ENCODE measurements around the gene PLEK. TPM values are rescaled to one million over a fixed set of nuclear protein-coding genes. Genes with fewer than 3 reads are reported as not detected.
"Not testable (repeated sequence)": the region's sequence is repeated elsewhere in the genome, so short reads cannot be mapped to it uniquely, and the experiment has no call there.

The PLEK gene
- total RNA-seq, 1 donor from 2014 or later = not detected

DNA sequence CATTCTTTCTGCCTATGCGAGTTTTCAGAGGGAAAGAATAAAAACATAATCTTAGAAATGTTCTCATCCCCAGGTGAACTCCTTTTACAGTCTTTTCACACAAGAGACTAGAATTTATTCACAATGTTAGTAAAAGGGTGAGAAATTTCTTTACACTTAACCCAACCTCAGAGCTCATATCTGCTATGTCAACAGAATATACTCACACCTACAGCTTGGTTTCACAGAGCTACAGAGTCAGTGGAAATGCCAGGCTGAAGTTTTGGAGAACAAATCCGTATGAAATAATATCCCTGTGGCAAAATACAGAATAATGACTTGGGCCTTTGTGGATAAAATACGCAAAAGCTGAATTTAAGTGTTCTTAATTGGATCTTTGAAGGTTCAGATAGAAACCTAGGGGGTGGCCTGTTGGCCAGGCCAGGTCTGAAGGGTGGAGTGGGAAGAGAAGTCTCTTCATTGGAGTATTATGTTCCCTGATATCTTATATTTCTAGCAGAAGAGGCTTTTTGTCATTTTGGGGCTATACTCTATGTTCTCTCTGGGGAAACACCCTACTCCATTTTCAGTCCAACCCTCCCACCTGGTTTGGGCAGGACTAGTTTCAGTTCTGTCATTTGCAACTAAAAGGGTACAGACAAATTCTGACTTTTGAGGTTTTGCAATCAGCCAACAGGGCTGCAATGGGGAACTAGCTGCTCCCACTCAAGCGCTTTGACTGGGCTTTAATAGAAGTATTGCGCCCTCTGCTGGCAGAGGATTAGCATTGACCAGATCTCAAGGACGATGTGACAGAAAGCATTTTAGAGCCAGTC lies 76.3 kb downstream of the PLEK start:
- Mint-ChIP-seq H3K4me1 (ENCODE audit: unreplicated experiment) (peaks cover under 1% of the 10 kb centered on the region), H3K27me3 (ENCODE audit: unreplicated experiment) (peaks cover 1% of the 10 kb centered on the region), H3K27ac (ENCODE audit: unreplicated experiment) (no peak overlapping the region), H3K4me3 (ENCODE audit: unreplicated experiment) (no peak overlapping the region), H3K36me3 (ENCODE audit: low read depth, unreplicated experiment) (no peaks in the 10 kb centered on the region), H3K9me3 (ENCODE audit: unreplicated experiment) (no peaks in the 10 kb centered on the region)
- DNase-seq (ENCODE audit: low spot score) = peak; percentile 77
- TF ChIP-seq, protein P1, sequence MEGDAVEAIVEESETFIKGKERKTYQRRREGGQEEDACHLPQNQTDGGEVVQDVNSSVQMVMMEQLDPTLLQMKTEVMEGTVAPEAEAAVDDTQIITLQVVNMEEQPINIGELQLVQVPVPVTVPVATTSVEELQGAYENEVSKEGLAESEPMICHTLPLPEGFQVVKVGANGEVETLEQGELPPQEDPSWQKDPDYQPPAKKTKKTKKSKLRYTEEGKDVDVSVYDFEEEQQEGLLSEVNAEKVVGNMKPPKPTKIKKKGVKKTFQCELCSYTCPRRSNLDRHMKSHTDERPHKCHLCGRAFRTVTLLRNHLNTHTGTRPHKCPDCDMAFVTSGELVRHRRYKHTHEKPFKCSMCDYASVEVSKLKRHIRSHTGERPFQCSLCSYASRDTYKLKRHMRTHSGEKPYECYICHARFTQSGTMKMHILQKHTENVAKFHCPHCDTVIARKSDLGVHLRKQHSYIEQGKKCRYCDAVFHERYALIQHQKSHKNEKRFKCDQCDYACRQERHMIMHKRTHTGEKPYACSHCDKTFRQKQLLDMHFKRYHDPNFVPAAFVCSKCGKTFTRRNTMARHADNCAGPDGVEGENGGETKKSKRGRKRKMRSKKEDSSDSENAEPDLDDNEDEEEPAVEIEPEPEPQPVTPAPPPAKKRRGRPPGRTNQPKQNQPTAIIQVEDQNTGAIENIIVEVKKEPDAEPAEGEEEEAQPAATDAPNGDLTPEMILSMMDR (IDR thresholded peaks at IDR 0.05; ENCODE audit: unreplicated experiment) = peak; percentile 93

DNA sequence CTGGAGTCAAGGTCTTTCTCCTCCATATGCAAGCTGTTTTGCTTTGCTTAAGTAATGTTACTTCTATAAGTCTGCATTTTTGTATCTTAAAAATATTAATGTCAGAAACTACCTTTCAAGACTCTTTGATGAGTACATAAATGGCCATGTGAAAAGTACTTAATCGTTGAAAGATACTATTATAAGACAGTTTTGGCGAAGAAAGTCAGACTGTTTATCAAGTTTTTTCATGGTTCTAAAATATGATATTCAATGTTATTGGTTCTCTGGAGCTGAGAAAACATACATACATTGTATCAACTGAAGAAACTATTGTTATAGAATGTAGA lies 76.9 kb downstream of the PLEK start:
- Mint-ChIP-seq H3K27ac (ENCODE audit: unreplicated experiment) (no peak overlapping the region), H3K4me3 (ENCODE audit: unreplicated experiment) (no peak overlapping the region), H3K9me3 (ENCODE audit: unreplicated experiment) (no peaks in the 10 kb centered on the region), H3K27me3 (ENCODE audit: unreplicated experiment) (peaks cover under 1% of the 10 kb centered on the region), H3K36me3 (ENCODE audit: low read depth, unreplicated experiment) (no peaks in the 10 kb centered on the region), H3K4me1 (ENCODE audit: unreplicated experiment) (no peaks in the 10 kb centered on the region)
- TF ChIP-seq, protein P1 (IDR thresholded peaks at IDR 0.05; ENCODE audit: unreplicated experiment) = no peak
- no peak for DNase-seq (ENCODE audit: low spot score)

DNA sequence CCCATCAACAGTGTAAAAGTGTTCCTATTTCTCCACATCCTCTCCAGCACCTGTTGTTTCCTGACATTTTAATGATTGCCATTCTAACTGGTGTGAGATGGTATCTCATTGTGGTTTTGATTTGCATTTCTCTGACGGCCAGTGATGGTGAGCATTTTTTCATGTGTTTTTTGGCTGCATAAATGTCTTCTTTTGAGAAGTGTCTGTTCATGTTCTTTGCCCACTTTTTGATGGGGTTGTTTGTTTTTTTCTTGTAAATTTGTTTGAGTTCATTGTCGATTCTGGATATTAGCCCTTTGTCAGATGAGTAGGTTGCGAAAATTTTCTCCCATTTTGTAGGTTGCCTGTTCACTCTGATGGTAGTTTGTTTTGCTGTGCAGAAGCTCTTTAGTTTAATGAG lies 81.3 kb downstream of the PLEK start:
- H3K36me3 Mint-ChIP-seq (ENCODE audit: low read depth, unreplicated experiment); H3K27ac Mint-ChIP-seq (ENCODE audit: unreplicated experiment); DNase-seq (ENCODE audit: low spot score); H3K27me3 Mint-ChIP-seq (ENCODE audit: unreplicated experiment); H3K4me3 Mint-ChIP-seq (ENCODE audit: unreplicated experiment); H3K4me1 Mint-ChIP-seq (ENCODE audit: unreplicated experiment); H3K9me3 Mint-ChIP-seq (ENCODE audit: unreplicated experiment): not testable (repeated sequence)

Other genes starting within 250 kb of the PLEK start
- 11.4 TPM for gene PNO1, start 207.4 kb upstream of the PLEK start, total RNA-seq (ENCODE audit: unreplicated experiment)
- gene PPP3R1, start 112.8 kb upstream of the PLEK start, total RNA-seq (ENCODE audit: unreplicated experiment) = 65.7 TPM
- gene CNRIP1, start 45.3 kb upstream of the PLEK start, total RNA-seq (ENCODE audit: unreplicated experiment) = 21.8 TPM
- 1.6 TPM for gene FBXO48, start 102.0 kb downstream of the PLEK start, total RNA-seq (ENCODE audit: unreplicated experiment)
- 12.9 TPM for gene APLF, start 102.3 kb downstream of the PLEK start, total RNA-seq (ENCODE audit: unreplicated experiment)

All from endothelial cell (in vitro differentiated cells).